Uterus (tissue), 4 donors: Measurements from ENCODE around the gene GFER. TPM values are rescaled to one million over a fixed set of nuclear protein-coding genes. Genes with fewer than 3 reads are reported as not detected.

Experiments
- DNase-seq, 2 donors: peaks; one replicate each; pipeline ENCODE4 v3.0.0-alpha.2; 2019 to 2020
- H3K27ac ChIP-seq, 2 donors: fragments of 200-600 bp; sonication (generic); 1 replicate in 1 of 2; 2 replicates in 1 of 2; pipeline ENCODE4 v1.5.1; 2016 to 2018
- H3K27me3 ChIP-seq, 2 donors: fragments of 200-600 bp; sonication (generic); one replicate each; pipeline ENCODE4 v1.5.1; 2018 to 2019; ENCODE audit warnings: control low read depth in 1 of 2
- H3K36me3 ChIP-seq, 2 donors: fragments of 200-600 bp; sonication (generic); one replicate each; pipeline ENCODE4 v1.5.1; 2019; ENCODE audit warnings: control low read depth in 1 of 2
- H3K4me1 ChIP-seq, 2 donors: fragments of 200-600 bp; sonication (generic); one replicate each; pipeline ENCODE4 v1.5.1; 2018 to 2019; ENCODE audit warnings: control low read depth in 1 of 2
- H3K4me3 ChIP-seq, 2 donors: fragments of 200-600 bp; sonication (generic); 1 replicate in 1 of 2; 2 replicates in 1 of 2; pipeline ENCODE4 v1.5.1; 2018 to 2019; ENCODE audit warnings: mild to moderate bottlenecking in 1 of 2
- H3K9me3 ChIP-seq, 2 donors: fragments of 200-600 bp; sonication (generic); one replicate each; pipeline ENCODE4 v1.5.1; 2019; ENCODE audit warnings: control low read depth in 1 of 2
- POLR2A ChIP-seq, 2 donors: fragments of 450-650 bp; IDR thresholded peaks; one replicate each; pipeline ENCODE4 v1.6.1; 2016; ENCODE audit warnings: antibody characterized with exemption in 2 of 2, mild to moderate bottlenecking in 1 of 2, moderate library complexity in 1 of 2
- intact Hi-C: fragments of 100-400 bp; cut with DNase I; formaldehyde crosslinking; loops from one replicate; pipeline ENCODE4 v1.15.1; 2023; ENCODE audit warnings: low total_unique reads
- total RNA-seq, 4 donors: library from RNA; depleted of rRNA in 3 of 4; stranded (reverse); fragments of >200 nt in 3 of 4; gene quantifications; one replicate each; pipeline versions ENCODE4 v1.1.0 to v1.2.4, GENCODE V29; 2014 to 2023
- TF ChIP-seq, protein P1 (sequence below), 4 experiments: fragments of 200-600 bp in 2 of 4; fragments of 450-650 bp in 2 of 4; sonication (generic) in 2 of 4; IDR thresholded peaks; one replicate each; pipeline ENCODE4 v1.5.1; 2016 to 2019; ENCODE audit warnings: antibody characterized with exemption in 4 of 4, mild to moderate bottlenecking in 2 of 4, moderate library complexity in 1 of 4
- donor health status: DM: yes; HTN: yes; CAD: no.

GFER gene
- total RNA-seq, 4 donors from 2014 or later: 2.6 to 20.8 (median 6.6) TPM

DNA sequence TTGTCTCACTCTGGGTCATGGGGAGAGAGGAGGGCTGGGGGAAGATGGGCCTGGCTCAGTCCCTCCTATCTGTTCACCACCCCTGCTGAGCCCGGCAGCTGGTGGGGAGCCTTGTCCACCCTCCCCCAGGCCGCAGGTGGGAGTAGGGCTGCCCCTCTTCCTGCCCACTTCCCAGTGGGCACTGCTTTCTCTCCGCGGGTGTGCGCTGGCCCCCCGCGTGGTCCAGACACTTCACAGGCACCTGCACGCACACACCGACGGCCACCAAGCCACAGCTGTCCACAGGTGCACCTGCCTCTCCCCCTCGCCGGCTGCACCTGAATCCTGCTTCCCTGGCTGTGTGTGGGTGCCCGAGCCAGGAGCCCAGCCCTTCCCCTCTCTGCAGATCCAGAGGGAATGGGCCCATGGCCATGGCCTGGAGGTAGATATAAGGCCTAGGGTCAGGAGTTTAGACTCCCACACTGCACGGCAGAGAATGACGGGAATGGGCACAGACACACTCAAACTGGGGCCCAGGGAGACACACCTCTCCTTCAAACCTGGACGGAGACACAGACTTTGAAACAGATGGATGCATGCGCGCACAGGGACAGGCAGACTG lies 44.7 kb downstream of the GFER start:
- Histone ChIP-seq H3K4me1 (peaks cover 0 to 6% of the 10 kb centered on the region in 2 donors), H3K27ac (peak overlapping the region; percentile 7 to 79), H3K4me3 (no peak overlapping the region), H3K27me3 (no peaks in the 10 kb centered on the region), H3K9me3 (no peaks in the 10 kb centered on the region), H3K36me3 (no peaks in the 10 kb centered on the region)
- no peak for DNase-seq
- TF ChIP-seq POLR2A (IDR thresholded peaks at IDR 0.05): no peak
- TF ChIP-seq, protein P1, sequence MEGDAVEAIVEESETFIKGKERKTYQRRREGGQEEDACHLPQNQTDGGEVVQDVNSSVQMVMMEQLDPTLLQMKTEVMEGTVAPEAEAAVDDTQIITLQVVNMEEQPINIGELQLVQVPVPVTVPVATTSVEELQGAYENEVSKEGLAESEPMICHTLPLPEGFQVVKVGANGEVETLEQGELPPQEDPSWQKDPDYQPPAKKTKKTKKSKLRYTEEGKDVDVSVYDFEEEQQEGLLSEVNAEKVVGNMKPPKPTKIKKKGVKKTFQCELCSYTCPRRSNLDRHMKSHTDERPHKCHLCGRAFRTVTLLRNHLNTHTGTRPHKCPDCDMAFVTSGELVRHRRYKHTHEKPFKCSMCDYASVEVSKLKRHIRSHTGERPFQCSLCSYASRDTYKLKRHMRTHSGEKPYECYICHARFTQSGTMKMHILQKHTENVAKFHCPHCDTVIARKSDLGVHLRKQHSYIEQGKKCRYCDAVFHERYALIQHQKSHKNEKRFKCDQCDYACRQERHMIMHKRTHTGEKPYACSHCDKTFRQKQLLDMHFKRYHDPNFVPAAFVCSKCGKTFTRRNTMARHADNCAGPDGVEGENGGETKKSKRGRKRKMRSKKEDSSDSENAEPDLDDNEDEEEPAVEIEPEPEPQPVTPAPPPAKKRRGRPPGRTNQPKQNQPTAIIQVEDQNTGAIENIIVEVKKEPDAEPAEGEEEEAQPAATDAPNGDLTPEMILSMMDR (IDR thresholded peaks at IDR 0.05): no peak
- intact Hi-C loops: no loop called here

DNA sequence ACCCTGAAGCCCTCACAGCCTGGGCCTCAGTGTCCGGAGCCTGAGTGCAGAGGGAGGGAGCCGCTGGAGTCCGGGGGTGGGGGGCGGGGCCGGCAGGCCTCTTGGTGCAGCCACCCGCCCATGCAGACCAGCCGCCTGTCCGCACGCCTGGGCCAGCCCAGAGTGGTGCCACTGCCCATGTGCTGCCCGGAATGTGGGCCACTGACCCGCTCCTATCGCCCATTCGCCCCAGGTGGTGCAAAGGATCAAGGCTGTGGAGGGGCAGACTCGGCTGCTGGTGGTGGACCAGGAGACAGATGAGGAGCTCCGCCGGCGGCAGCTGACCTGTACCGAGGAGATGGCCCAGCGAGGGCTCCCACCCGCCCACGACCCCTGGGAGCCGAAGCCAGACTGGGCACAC lies 45.4 kb downstream of the GFER start:
- H3K27me3 ChIP-seq: no peaks in the 10 kb centered on the region
- DNase-seq: no peak
- H3K4me3 ChIP-seq: no peak overlapping the region
- no peaks in the 10 kb centered on the region for H3K9me3 ChIP-seq
- intact Hi-C loops: no loop called here
- H3K4me1 ChIP-seq: peaks cover 0 to 6% of the 10 kb centered on the region in 2 donors
- no peak for TF ChIP-seq POLR2A (IDR thresholded peaks at IDR 0.05)
- TF ChIP-seq, protein P1 (IDR thresholded peaks at IDR 0.05): no peak
- no peaks in the 10 kb centered on the region for H3K36me3 ChIP-seq
- peak overlapping the region; percentile 80 to 83 for H3K27ac ChIP-seq

DNA sequence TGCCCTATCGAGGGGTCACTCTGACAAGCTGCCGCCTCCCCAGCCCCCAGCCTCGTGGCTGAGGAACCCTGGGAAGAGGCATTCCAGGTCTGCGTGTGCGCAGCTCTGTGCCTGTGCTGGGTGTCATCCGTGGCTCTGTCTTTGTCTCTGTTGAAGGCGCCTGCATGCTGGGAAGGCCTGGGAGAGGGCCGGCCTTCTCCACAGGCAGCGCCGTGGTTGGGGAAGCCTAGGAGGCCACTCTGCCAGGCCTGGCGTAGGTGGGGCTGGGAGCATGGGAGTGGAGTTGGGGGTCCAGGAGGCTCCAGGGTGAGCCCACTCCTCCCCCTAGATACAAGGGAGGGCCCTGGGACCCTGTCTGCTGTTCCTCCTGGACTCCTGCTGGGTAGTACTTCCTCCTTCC lies 46.0 kb downstream of the GFER start:
- no peak for TF ChIP-seq POLR2A (IDR thresholded peaks at IDR 0.05)
- TF ChIP-seq, protein P1 (IDR thresholded peaks at IDR 0.05): no peak
- Histone ChIP-seq H3K9me3 (no peaks in the 10 kb centered on the region), H3K4me3 (no peak overlapping the region), H3K36me3 (no peaks in the 10 kb centered on the region), H3K4me1 (peaks cover 0 to 10% of the 10 kb centered on the region in 2 donors), H3K27ac (peak overlapping the region; percentile 80 to 83), H3K27me3 (no peaks in the 10 kb centered on the region)
- intact Hi-C loops: no loop called here
- no peak for DNase-seq

DNA sequence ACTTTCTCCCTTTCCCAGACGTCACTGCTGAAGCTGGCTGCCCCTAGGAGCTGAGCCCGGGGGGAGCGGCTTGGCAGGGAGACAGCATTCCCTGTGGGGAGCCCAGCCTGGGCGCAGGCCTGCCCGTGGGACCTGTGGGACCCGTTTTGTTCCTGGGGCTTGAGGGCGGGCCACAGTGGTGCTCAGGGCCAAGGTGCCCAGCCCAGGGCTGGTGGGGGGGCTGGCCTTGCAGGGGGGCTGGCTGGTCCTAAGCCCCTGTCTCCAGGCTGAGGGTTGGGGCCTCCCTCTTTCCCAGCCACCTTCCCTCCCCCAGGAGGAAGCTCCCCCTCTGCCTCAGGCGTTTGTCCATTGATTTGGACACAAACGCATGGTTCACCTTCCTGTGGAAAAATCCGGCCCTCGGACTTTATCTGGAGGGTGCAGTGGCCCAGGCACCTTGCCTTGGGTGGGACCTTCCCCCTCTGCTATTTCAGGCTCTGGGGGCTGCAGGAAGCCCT lies 47.1 kb downstream of the GFER start:
- TF ChIP-seq, protein P1 (IDR thresholded peaks at IDR 0.05): no peak
- Histone ChIP-seq H3K4me1 (peaks cover 0 to 20% of the 10 kb centered on the region in 2 donors), H3K27ac (peak overlapping the region; percentile 80 to 83), H3K9me3 (no peaks in the 10 kb centered on the region), H3K36me3 (no peaks in the 10 kb centered on the region), H3K27me3 (no peaks in the 10 kb centered on the region), H3K4me3 (no peak overlapping the region)
- intact Hi-C loops: no loop called here
- no peak for DNase-seq

DNA sequence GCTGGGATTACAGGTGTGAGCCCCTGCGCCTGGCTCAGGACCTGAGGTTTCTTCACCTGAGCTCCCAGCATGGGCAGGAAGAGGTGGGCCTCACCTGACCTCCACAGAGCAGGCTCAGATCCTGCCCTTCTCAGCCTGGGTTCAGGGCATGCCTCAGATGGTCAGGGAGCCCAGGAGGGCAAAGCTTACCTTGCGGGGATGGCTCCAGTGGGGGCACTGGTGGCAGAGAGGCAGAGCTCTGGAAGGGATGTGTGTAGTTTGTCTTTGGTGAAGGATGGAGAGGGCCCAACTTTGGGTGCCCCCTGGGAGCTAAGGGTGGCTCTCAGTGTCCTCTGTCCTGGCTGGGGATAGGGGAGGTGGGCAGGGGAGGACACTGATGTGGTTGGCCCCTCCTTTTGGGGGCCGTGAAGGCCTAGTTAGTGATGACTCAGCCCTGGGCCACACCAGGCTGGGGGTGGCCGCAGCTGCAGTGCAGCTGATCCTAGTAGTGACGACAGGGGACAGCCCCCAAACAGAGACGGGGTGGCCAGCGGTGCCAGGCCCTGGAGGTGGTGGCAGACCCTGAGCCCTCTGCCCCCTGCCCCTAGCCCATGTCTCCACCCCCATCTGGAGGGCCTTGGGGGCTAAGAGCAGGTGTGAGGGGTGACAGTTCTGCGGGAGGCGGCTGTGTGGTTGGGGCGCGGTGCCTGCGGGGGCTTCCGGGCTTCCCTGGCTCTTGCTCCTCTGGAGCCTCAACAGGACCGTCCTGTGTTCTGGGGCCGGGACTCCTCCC lies 48.5 kb downstream of the GFER start:
- peak overlapping the region in 1 of 2 donors; percentile 14 for H3K4me3 ChIP-seq
- peak overlapping the region; percentile 80 to 83 for H3K27ac ChIP-seq
- no peaks in the 10 kb centered on the region for H3K27me3 ChIP-seq
- DNase-seq: peak in 1 of 2 donors; percentile 41
- intact Hi-C loops: no loop called here
- H3K9me3 ChIP-seq: no peaks in the 10 kb centered on the region
- H3K4me1 ChIP-seq: peaks cover 0 to 29% of the 10 kb centered on the region in 2 donors
- TF ChIP-seq, protein P1 (IDR thresholded peaks at IDR 0.05): no peak
- TF ChIP-seq POLR2A (IDR thresholded peaks at IDR 0.05): no peak
- no peaks in the 10 kb centered on the region for H3K36me3 ChIP-seq
